Testis (tissue), 2 donors: ENCODE measurements around the gene APOA5.

ENCODE experiments used
- CTCF ChIP-seq, 3 experiments: fragments of 450-650 bp in 2 of 3; fragments of 200-600 bp in 1 of 3; sonication (generic) in 1 of 3; IDR thresholded peaks; one replicate each; pipeline ENCODE4 v1.5.1; 2016 to 2019; ENCODE audit warnings: antibody characterized with exemption in 3 of 3, mild to moderate bottlenecking in 2 of 3, moderate library complexity in 1 of 3
- POLR2A ChIP-seq: fragments of 450-650 bp; IDR thresholded peaks from one replicate; pipeline ENCODE4 v1.6.1; 2017; ENCODE audit warnings: antibody characterized with exemption, mild to moderate bottlenecking, moderate library complexity

DNA sequence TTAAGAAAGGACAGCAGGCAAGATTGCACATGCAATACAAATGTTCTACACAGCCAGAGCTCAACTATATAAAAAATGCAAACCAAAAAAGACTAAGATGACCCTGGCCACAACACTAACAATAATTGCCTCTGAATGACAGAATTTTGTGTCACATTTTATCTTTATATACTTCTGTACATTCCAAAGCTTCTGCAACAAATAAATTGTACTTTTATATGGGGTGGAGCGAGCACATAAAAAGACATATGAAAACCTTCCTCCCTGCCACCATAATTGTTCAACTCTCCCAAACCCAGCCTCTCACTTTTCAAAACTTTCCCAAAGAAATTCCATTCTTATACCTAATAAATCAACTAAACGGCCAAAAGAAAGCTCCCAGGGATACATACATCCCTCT lies 29.5 kb downstream of the APOA5 start:
- no peak for TF ChIP-seq CTCF (IDR thresholded peaks at IDR 0.05)
- no peak for TF ChIP-seq POLR2A
